A549 (cell line): Measurements from ENCODE around the gene BABAM2. TPM values are rescaled to one million over a fixed set of nuclear protein-coding genes. Genes with fewer than 3 reads are reported as not detected.

Experiments
- ATAC-seq, 2 experiments: fragments of 200-7000 bp in 1 of 2; fragments of >200 bp in 1 of 2; cut with Nextera tagmentation in 1 of 2; cut with Tn5 transposase in 1 of 2; 3 replicates each; pipeline versions ENCODE4 v1.8.0 to v1.9.1; 2018 to 2020; ENCODE audit warnings: mild to moderate bottlenecking in 1 of 2, moderate library complexity in 1 of 2
- CTCF ChIA-PET: fragments of 300-600 bp; sonication (Branson Sonifier 250); formaldehyde crosslinking; extraction: SDS; loops from one replicate; lab custom pipeline; 2021; ENCODE audit warnings: antibody characterized with exemption, inconsistent platforms; lab: Yijun Ruan, JAX
- POLR2A ChIA-PET: fragments of 350-600 bp; formaldehyde crosslinking; extraction: SDS; loops from one replicate; lab custom pipeline; 2021; ENCODE audit warnings: antibody characterized with exemption, inconsistent platforms; lab: Yijun Ruan, JAX
- DNase-seq, 2 experiments: peaks; one replicate each; pipeline versions ENCODE4 v3.0.0 to v3.0.0-alpha.2; 2011 to 2016; ENCODE audit warnings: low read depth in 1 of 2, low spot score in 1 of 2
- FAIRE-seq: peaks from 2 replicates; lab custom pipeline; 2011; peaks lifted over from hg19 to GRCh38; lab: Jason Lieb, UNC
- H3K27ac ChIP-seq, 2 experiments: fragments of >200 bp; sonication (Bioruptor Twin); formaldehyde crosslinking; 3 replicates each; pipeline ENCODE4 v1.5.1; 2016 to 2017
- H3K4me1 ChIP-seq: fragments of >200 bp; sonication (Bioruptor Twin); formaldehyde crosslinking; 3 replicates; pipeline ENCODE4 v1.6.1; 2016
- H3K4me2 ChIP-seq: fragments of >200 bp; sonication (Bioruptor Twin); formaldehyde crosslinking; 3 replicates; pipeline ENCODE4 v1.6.1; 2016
- H3K4me3 ChIP-seq: fragments of >200 bp; sonication (Bioruptor Twin); formaldehyde crosslinking; 3 replicates; pipeline ENCODE4 v1.5.1; 2016
- H3K9me3 ChIP-seq: fragments of >200 bp; sonication (Bioruptor Twin); formaldehyde crosslinking; 3 replicates; pipeline ENCODE4 v1.6.1; 2016
- ATOH8 ChIP-seq: fragments of 250-450 bp; sonication (Bioruptor Pico); IDR thresholded peaks from 2 replicates; pipeline ENCODE4 v1.5.0; 2020; ENCODE audit warnings: low read depth, mild to moderate bottlenecking, moderate library complexity
- BHLHE40 ChIP-seq: IDR thresholded peaks from 2 replicates; pipeline ENCODE4 v1.6.1; 2012; ENCODE audit warnings: low read depth, low read length, inconsistent platforms
- CBX2 ChIP-seq: fragments of 200-600 bp; sonication (generic); IDR thresholded peaks from 2 replicates; pipeline ENCODE4 v1.6.1; 2016; ENCODE audit warnings: low read depth, mild to moderate bottlenecking, borderline replicate concordance
- CEBPB ChIP-seq, 2 experiments: fragments of >200 bp in 1 of 2; sonication (Bioruptor Twin) in 1 of 2; formaldehyde crosslinking in 1 of 2; IDR thresholded peaks; 2 replicates each; pipeline ENCODE4 v1.6.1; 2012 to 2016
- CHD2 ChIP-seq: fragments of 150-350 bp; IDR thresholded peaks from 2 replicates; pipeline ENCODE4 v1.6.1; 2014; ENCODE audit warnings: low read length; ENCODE audit not compliant: partially characterized antibody
- CHD4 ChIP-seq: fragments of 200-600 bp; sonication (generic); IDR thresholded peaks from 2 replicates; pipeline ENCODE4 v1.6.1; 2016; ENCODE audit warnings: antibody characterized with exemption, mild to moderate bottlenecking, borderline replicate concordance
- E2F6 ChIP-seq: IDR thresholded peaks from 2 replicates; pipeline ENCODE4 v1.6.1; 2012; ENCODE audit warnings: low read depth, borderline replicate concordance
- EP300 ChIP-seq, 2 experiments: fragments of >200 bp; sonication (Bioruptor Twin); formaldehyde crosslinking; IDR thresholded peaks; 2 replicates in 1 of 2; 3 replicates in 1 of 2; pipeline ENCODE4 v1.6.1; 2016 to 2017
- FOSB ChIP-seq: fragments of 250-450 bp; sonication (Bioruptor Pico); IDR thresholded peaks from 2 replicates; pipeline ENCODE4 v1.5.0; 2020; ENCODE audit warnings: mild to moderate bottlenecking, moderate library complexity
- GATA3 ChIP-seq: IDR thresholded peaks from 2 replicates; pipeline ENCODE4 v1.6.1; 2012; ENCODE audit warnings: borderline replicate concordance
- HDAC2 ChIP-seq: fragments of 200-600 bp; sonication (generic); IDR thresholded peaks from 2 replicates; pipeline ENCODE4 v1.6.1; 2016
- HES2 ChIP-seq: fragments of >200 bp; sonication (Bioruptor Twin); formaldehyde crosslinking; IDR thresholded peaks from 2 replicates; pipeline ENCODE4 v1.6.1; 2016
- HOXA7 ChIP-seq: fragments of 250-450 bp; sonication (Bioruptor Pico); IDR thresholded peaks from 2 replicates; pipeline ENCODE4 v1.5.0; 2020; ENCODE audit warnings: mild to moderate bottlenecking, moderate library complexity
- HOXB13 ChIP-seq: fragments of 250-450 bp; sonication (Bioruptor Pico); IDR thresholded peaks from 2 replicates; pipeline ENCODE4 v1.5.0; 2020; ENCODE audit warnings: low read depth, mild to moderate bottlenecking, moderate library complexity
- HOXB5 ChIP-seq: fragments of 250-450 bp; sonication (Bioruptor Pico); IDR thresholded peaks from 2 replicates; pipeline ENCODE4 v1.5.0; 2020; ENCODE audit warnings: mild to moderate bottlenecking, moderate library complexity
- KDM5A ChIP-seq: fragments of 200-600 bp; sonication (generic); IDR thresholded peaks from 2 replicates; pipeline ENCODE4 v1.6.1; 2016; ENCODE audit warnings: antibody characterized with exemption, mild to moderate bottlenecking
- MAZ ChIP-seq: fragments of 150-350 bp; IDR thresholded peaks from 2 replicates; pipeline ENCODE4 v1.6.1; 2014; ENCODE audit warnings: antibody characterized with exemption, low read depth, low read length, borderline replicate concordance
- MYC ChIP-seq: IDR thresholded peaks from 2 replicates; pipeline ENCODE4 v1.6.1; 2012; ENCODE audit warnings: mild to moderate bottlenecking, inconsistent platforms, low read length, improper control_type of control experiment, borderline replicate concordance
- PBX3 ChIP-seq: IDR thresholded peaks from 2 replicates; pipeline ENCODE4 v1.6.1; 2012
- RAD21 ChIP-seq, 2 experiments: fragments of >200 bp in 1 of 2; sonication (Bioruptor Twin) in 1 of 2; formaldehyde crosslinking in 1 of 2; IDR thresholded peaks in 1 of 2; conservative IDR thresholded peaks in 1 of 2; 2 replicates in 1 of 2; 3 replicates in 1 of 2; pipeline ENCODE4 v1.6.1; 2012 to 2018; ENCODE audit warnings: inconsistent platforms in 1 of 2
- RARB ChIP-seq: fragments of 250-450 bp; sonication (Bioruptor Pico); IDR thresholded peaks from 2 replicates; pipeline ENCODE4 v1.8.0; 2021; ENCODE audit warnings: mild to moderate bottlenecking, moderate library complexity
- RCOR1 ChIP-seq: fragments of 150-350 bp; IDR thresholded peaks from 2 replicates; pipeline ENCODE4 v1.6.1; 2014; ENCODE audit warnings: antibody characterized with exemption, low read length, low read depth
- REST ChIP-seq: fragments of 200-600 bp; sonication (generic); IDR thresholded peaks from 2 replicates; pipeline ENCODE4 v1.6.1; 2016; ENCODE audit warnings: antibody characterized with exemption, mild to moderate bottlenecking, moderate library complexity
- RFX5 ChIP-seq: fragments of 450-650 bp; IDR thresholded peaks from 2 replicates; pipeline ENCODE4 v1.7.1; 2014; ENCODE audit warnings: antibody characterized with exemption, mild to moderate bottlenecking, moderate library complexity
- TP53 ChIP-seq: fragments of 250-450 bp; sonication (Bioruptor Pico); IDR thresholded peaks from 2 replicates; pipeline ENCODE4 v1.5.0; 2021; ENCODE audit warnings: mild to moderate bottlenecking, moderate library complexity
- USF2 ChIP-seq: fragments of 450-650 bp; IDR thresholded peaks from 2 replicates; pipeline ENCODE4 v1.6.1; 2014; ENCODE audit warnings: antibody characterized with exemption
- ZC3H11A ChIP-seq: fragments of 450-650 bp; IDR thresholded peaks from 2 replicates; pipeline ENCODE4 v1.6.1; 2014; ENCODE audit warnings: antibody characterized with exemption, mild to moderate bottlenecking
- WGBS: methylation state at CpG from one replicate; pipeline ENCODE4 v1.1.6; 2017; ENCODE audit errors: missing lambda C conversion rate; 5-methylcytosine and 5-hydroxymethylcytosine counted together
- polyA plus RNA-seq, 4 experiments: library from polyadenylated mRNA; depleted of rRNA in 3 of 4; stranded (reverse); fragments of >200 nt; fragmentation: RNase III in 1 of 4; extraction: RNeasy Plus Mini Kit Qiagen cat#74134 plus additional on column Dnase treatment in 1 of 4; gene quantifications; 2 replicates in 3 of 4; 3 replicates in 1 of 4; pipeline ENCODE4 v1.2.3, GENCODE V29; 2011 to 2017

Gene BABAM2
- polyA plus RNA-seq, 2 of the 4 experiments (the other 2 are of a cell fraction): 53.7 to 78.4 TPM

- ChIA-PET CTCF (interaction anchor here (0.7 to 1.9 kb wide), 8 partner anchors 9 to 559 kb away, joined by 3 to 7 read pairs (median 3); partner anchors contain the start of gene FOSL2), POLR2A (no interaction called here)
- WGBS: 89% methylated on average over 1 of the region's 1 CpG
- no peak for FAIRE-seq
- DNase-seq: no peak
- ATAC-seq: no peak
- Histone ChIP-seq H3K9me3 (no peaks in the 10 kb centered on the region), H3K27ac (peak overlapping the region in 1 of 2 experiments; percentile 90; a peak in 3 of 6 replicates), H3K4me3 (no peak overlapping the region), H3K4me1 (peaks cover 30% of the 10 kb centered on the region), H3K4me2 (no peak overlapping the region)
- TF ChIP-seq GATA3 (no peak), ZC3H11A (no peak), REST (no peak), MYC (no peak), USF2 (no peak), RAD21 (conservative IDR thresholded peaks at IDR 0.05 in 1 of 2, IDR thresholded peaks at IDR 0.05 in 1 of 2) (no peak), KDM5A (no peak), HOXA7 (CRISPR knock-in tag) (no peak), PBX3 (no peak), CEBPB (IDR thresholded peaks at IDR 0.05) (no peak), HES2 (no peak), FOSB (CRISPR knock-in tag) (no peak), CHD2 (no peak), MAZ (no peak), EP300 (IDR thresholded peaks at IDR 0.05) (no peak), E2F6 (no peak), HOXB13 (no peak), HDAC2 (no peak), RCOR1 (no peak)
These were observed 391.2 kb downstream of the BABAM2 start for GRCh38 chr2:28281739-28282138.

- DNase-seq (no peak), ATAC-seq (no peak), FAIRE-seq (no peak)
- no peak overlapping the region for H3K4me3 ChIP-seq
- peaks cover 30% of the 10 kb centered on the region for H3K4me1 ChIP-seq
- ChIA-PET POLR2A (interaction anchor here (0.9 kb wide), 1 partner anchor 108 kb away, joined by 4 read pairs; no protein-coding TSS in a partner anchor), CTCF (interaction anchor here (0.7 to 1.9 kb wide), 7 partner anchors 8 to 560 kb away, joined by 3 to 7 read pairs (median 3); partner anchors contain the start of gene FOSL2)
- 69% methylated on average over 3 of the region's 3 CpGs for WGBS
- no peak for TF ChIP-seq GATA3
- TF ChIP-seq ZC3H11A: no peak
- TF ChIP-seq RARB (CRISPR knock-in tag): no peak
- no peak for TF ChIP-seq BHLHE40
- TF ChIP-seq TP53 (CRISPR knock-in tag): no peak
- no peak for TF ChIP-seq HOXB5 (CRISPR knock-in tag)
- TF ChIP-seq ATOH8 (CRISPR knock-in tag): no peak
- no peak for TF ChIP-seq CHD4
- no peak for TF ChIP-seq USF2
- no peak for TF ChIP-seq CEBPB (IDR thresholded peaks at IDR 0.05)
- no peak for TF ChIP-seq RFX5
- TF ChIP-seq CBX2: no peak
- no peak for TF ChIP-seq FOSB (CRISPR knock-in tag)
- no peak for TF ChIP-seq HES2
- H3K4me2 ChIP-seq: no peak overlapping the region
- peak overlapping the region in 1 of 2 experiments; percentile 90; a peak in 2 of 6 replicates for H3K27ac ChIP-seq
- no peaks in the 10 kb centered on the region for H3K9me3 ChIP-seq
These were observed 391.7 kb downstream of the BABAM2 start for GRCh38 chr2:28282248-28282647.
